ENCODE measurements around the gene ATP13A3.

DNA sequence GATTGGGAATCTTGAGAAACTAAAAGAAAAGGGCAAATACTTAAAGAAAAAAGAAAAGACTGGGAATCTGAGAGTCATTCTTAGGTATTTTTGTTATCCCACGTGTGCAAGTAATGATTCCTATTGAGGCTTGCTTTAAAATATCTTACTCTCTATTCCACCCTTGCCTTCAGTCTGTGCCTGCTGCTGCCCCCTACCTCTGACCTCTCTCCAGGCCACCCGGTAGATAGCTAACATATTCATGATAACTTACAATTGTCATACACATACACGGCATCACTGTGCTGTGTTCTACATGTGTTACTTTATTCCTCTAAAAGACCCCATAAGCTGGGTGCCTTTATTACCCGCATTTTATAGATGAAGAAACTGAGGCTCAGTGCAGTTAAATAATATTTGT lies 27.8 kb upstream of the ATP13A3 start:
- TF ChIP-seq, protein P1, sequence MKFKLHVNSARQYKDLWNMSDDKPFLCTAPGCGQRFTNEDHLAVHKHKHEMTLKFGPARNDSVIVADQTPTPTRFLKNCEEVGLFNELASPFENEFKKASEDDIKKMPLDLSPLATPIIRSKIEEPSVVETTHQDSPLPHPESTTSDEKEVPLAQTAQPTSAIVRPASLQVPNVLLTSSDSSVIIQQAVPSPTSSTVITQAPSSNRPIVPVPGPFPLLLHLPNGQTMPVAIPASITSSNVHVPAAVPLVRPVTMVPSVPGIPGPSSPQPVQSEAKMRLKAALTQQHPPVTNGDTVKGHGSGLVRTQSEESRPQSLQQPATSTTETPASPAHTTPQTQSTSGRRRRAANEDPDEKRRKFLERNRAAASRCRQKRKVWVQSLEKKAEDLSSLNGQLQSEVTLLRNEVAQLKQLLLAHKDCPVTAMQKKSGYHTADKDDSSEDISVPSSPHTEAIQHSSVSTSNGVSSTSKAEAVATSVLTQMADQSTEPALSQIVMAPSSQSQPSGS (IDR thresholded peaks at IDR 0.05; ENCODE audit: low read length), result no peak
- TF ChIP-seq, protein P2, sequence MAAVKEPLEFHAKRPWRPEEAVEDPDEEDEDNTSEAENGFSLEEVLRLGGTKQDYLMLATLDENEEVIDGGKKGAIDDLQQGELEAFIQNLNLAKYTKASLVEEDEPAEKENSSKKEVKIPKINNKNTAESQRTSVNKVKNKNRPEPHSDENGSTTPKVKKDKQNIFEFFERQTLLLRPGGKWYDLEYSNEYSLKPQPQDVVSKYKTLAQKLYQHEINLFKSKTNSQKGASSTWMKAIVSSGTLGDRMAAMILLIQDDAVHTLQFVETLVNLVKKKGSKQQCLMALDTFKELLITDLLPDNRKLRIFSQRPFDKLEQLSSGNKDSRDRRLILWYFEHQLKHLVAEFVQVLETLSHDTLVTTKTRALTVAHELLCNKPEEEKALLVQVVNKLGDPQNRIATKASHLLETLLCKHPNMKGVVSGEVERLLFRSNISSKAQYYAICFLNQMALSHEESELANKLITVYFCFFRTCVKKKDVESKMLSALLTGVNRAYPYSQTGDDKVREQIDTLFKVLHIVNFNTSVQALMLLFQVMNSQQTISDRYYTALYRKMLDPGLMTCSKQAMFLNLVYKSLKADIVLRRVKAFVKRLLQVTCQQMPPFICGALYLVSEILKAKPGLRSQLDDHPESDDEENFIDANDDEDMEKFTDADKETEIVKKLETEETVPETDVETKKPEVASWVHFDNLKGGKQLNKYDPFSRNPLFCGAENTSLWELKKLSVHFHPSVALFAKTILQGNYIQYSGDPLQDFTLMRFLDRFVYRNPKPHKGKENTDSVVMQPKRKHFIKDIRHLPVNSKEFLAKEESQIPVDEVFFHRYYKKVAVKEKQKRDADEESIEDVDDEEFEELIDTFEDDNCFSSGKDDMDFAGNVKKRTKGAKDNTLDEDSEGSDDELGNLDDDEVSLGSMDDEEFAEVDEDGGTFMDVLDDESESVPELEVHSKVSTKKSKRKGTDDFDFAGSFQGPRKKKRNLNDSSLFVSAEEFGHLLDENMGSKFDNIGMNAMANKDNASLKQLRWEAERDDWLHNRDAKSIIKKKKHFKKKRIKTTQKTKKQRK (IDR thresholded peaks at IDR 0.05; ENCODE audit: low read depth, low read length), result no peak
- TF ChIP-seq EP300 (IDR thresholded peaks at IDR 0.05; ENCODE audit: borderline replicate concordance in 1 of 2, control insufficient read depth in 1 of 2, low read depth in 2 of 2, low read length in 2 of 2) (no peak), ASH2L (IDR thresholded peaks at IDR 0.05; ENCODE audit: borderline replicate concordance, low read depth) (no peak)
